Endothelial cell of umbilical vein (primary cell): ENCODE measurements around the gene TRPC4AP. TPM values are rescaled to one million over a fixed set of nuclear protein-coding genes. Genes with fewer than 3 reads are reported as not detected.

Source experiments
- BruUV-seq: library from RNA; stranded (reverse); fragments of 400-500 nt; replicated peaks from 2 replicates; lab custom pipeline; 2021; lab: Mats Ljungman, UMichigan
- CTCF ChIA-PET: fragments of 300-600, 350-600 bp; sonication (Branson Sonifier 250); formaldehyde crosslinking; loops from one replicate; lab custom pipeline; 2021; ENCODE audit warnings: antibody characterized with exemption, inconsistent platforms; lab: Charles Lee
- POLR2A ChIA-PET: fragments of 300-600, 350-600 bp; sonication (Branson Sonifier 250); formaldehyde crosslinking; loops from one replicate; lab custom pipeline; 2021; ENCODE audit warnings: antibody characterized with exemption, inconsistent platforms; lab: Charles Lee
- DNase-seq: peaks from one replicate; pipeline ENCODE4 v3.0.0-alpha.2; 2011; ENCODE audit warnings: low read depth, low spot score
- FAIRE-seq: peaks from 2 replicates; lab custom pipeline; 2011; peaks lifted over from hg19 to GRCh38; lab: Jason Lieb, UNC
- H2AFZ ChIP-seq: 2 replicates; pipeline ENCODE4 v1.6.0; 2012; ENCODE audit warnings: low read depth, low read length, control low read depth, inconsistent platforms
- H3K27ac ChIP-seq: 2 replicates; pipeline ENCODE4 v1.5.1; 2011; ENCODE audit warnings: low read depth, mild to moderate bottlenecking, control low read depth, low read length, moderate library complexity; ENCODE audit not compliant: insufficient read depth
- H3K27me3 ChIP-seq, 2 experiments: 2 replicates each; pipeline versions ENCODE4 v1.6.0 to v1.6.1; 2011; ENCODE audit warnings: low read length in 2 of 2, mixed read lengths in 1 of 2; ENCODE audit not compliant: control insufficient read depth in 2 of 2, insufficient read depth in 2 of 2
- H3K36me3 ChIP-seq, 2 experiments: 2 replicates in 1 of 2; 3 replicates in 1 of 2; pipeline ENCODE4 v1.5.1; 2011; ENCODE audit warnings: low read length in 2 of 2, mild to moderate bottlenecking in 1 of 2, moderate library complexity in 1 of 2; ENCODE audit not compliant: control insufficient read depth in 2 of 2, insufficient read depth in 2 of 2; ENCODE audit errors: extremely low read depth in 1 of 2
- H3K4me1 ChIP-seq: 3 replicates; pipeline ENCODE4 v1.5.1; 2011; ENCODE audit warnings: mild to moderate bottlenecking, low read length; ENCODE audit not compliant: control insufficient read depth, insufficient read depth; ENCODE audit errors: extremely low read depth
- H3K4me2 ChIP-seq: 2 replicates; pipeline ENCODE4 v1.6.1; 2011; ENCODE audit warnings: low read length, control low read depth, mixed read lengths; ENCODE audit not compliant: insufficient read depth
- H3K4me3 ChIP-seq, 3 experiments: fragments of 200-600 bp in 1 of 3; sonication (generic), shearing (Covaris generic) in 1 of 3; replicated peaks in 1 of 3; 2 replicates each; pipeline ENCODE4 v1.5.1; 2011 to 2016; ENCODE audit warnings: control low read depth in 3 of 3, low read length in 3 of 3, mild to moderate bottlenecking in 2 of 3, inconsistent platforms in 1 of 3, low read depth in 1 of 3, moderate library complexity in 1 of 3; ENCODE audit not compliant: insufficient read depth in 1 of 3
- H3K79me2 ChIP-seq: 2 replicates; pipeline ENCODE4 v1.6.0; 2012; ENCODE audit warnings: low read length, inconsistent platforms; ENCODE audit not compliant: control insufficient read depth, insufficient read depth
- H3K9ac ChIP-seq: replicated peaks from 2 replicates; pipeline ENCODE3; 2011; ENCODE audit warnings: low read length, control low read depth; ENCODE audit not compliant: insufficient read depth; ENCODE audit errors: extremely low read depth
- H3K9me1 ChIP-seq: replicated peaks from 3 replicates; pipeline ENCODE4 v1.6.0; 2011; ENCODE audit warnings: mild to moderate bottlenecking, low read length; ENCODE audit not compliant: control insufficient read depth, insufficient read depth; ENCODE audit errors: extremely low read depth
- H3K9me3 ChIP-seq: replicated peaks from 2 replicates; pipeline ENCODE4 v1.5.1; 2012; ENCODE audit warnings: low read length, inconsistent platforms; ENCODE audit not compliant: control insufficient read depth, insufficient read depth
- H4K20me1 ChIP-seq: replicated peaks from 2 replicates; pipeline ENCODE3; 2011; ENCODE audit warnings: mild to moderate bottlenecking, low read length; ENCODE audit not compliant: control insufficient read depth, insufficient read depth; ENCODE audit errors: extremely low read depth
- CTCF ChIP-seq, 2 donors: IDR thresholded peaks; 1 replicate in 1 of 2; 2 replicates in 1 of 2; pipeline ENCODE4 v1.5.1; 2011; ENCODE audit warnings: low read length in 2 of 2, mild to moderate bottlenecking in 2 of 2, moderate library complexity in 2 of 2, control low read depth in 1 of 2, inconsistent platforms in 1 of 2, low read depth in 1 of 2; ENCODE audit not compliant: insufficient read depth in 1 of 2; ENCODE audit errors: extremely low read depth in 1 of 2
- EZH2 ChIP-seq: IDR thresholded peaks from 2 replicates; pipeline ENCODE4 v1.6.1; 2012; ENCODE audit warnings: borderline replicate concordance, low read depth, mild to moderate bottlenecking, moderate library complexity, low read length, inconsistent platforms; ENCODE audit not compliant: severe bottlenecking
- FOS ChIP-seq: IDR thresholded peaks from 2 replicates; pipeline ENCODE4 v1.6.1; 2011; ENCODE audit warnings: mild to moderate bottlenecking, low read length, moderate library complexity, borderline replicate concordance; ENCODE audit not compliant: insufficient read depth
- GATA2 ChIP-seq: IDR thresholded peaks from 2 replicates; pipeline ENCODE4 v1.7.0; 2011; ENCODE audit warnings: low read depth, mild to moderate bottlenecking, moderate library complexity, mixed read lengths, low read length; ENCODE audit not compliant: insufficient read length, insufficient read depth
- JUN ChIP-seq: IDR thresholded peaks from 2 replicates; pipeline ENCODE4 v1.6.1; 2011; ENCODE audit warnings: borderline replicate concordance, low read depth; ENCODE audit not compliant: insufficient read length, insufficient read depth
- MAX ChIP-seq: IDR thresholded peaks from 2 replicates; pipeline ENCODE4 v1.6.1; 2011; ENCODE audit not compliant: insufficient read depth, insufficient read length
- MYC ChIP-seq: IDR thresholded peaks from one replicate; pipeline ENCODE4 v1.6.1; 2011; ENCODE audit warnings: mild to moderate bottlenecking, low read depth, low read length
- POLR2A ChIP-seq: IDR thresholded peaks from 2 replicates; pipeline ENCODE4 v1.6.1; 2012; ENCODE audit warnings: low read depth, mild to moderate bottlenecking, control low read depth, low read length
- POLR2AphosphoS5 ChIP-seq: IDR thresholded peaks from 2 replicates; pipeline ENCODE4 v1.6.1; 2012; ENCODE audit warnings: low read depth, mild to moderate bottlenecking, control low read depth, low read length, moderate library complexity; ENCODE audit not compliant: insufficient read depth
- dilution Hi-C: fragments of 300-500 bp; cut with MboI; formaldehyde crosslinking; loops from one replicate; pipeline ENCODE4 v1.15.0; 2019; ENCODE audit warnings: low sequenced_read_pairs; ENCODE audit not compliant: extremely low pct_ligation_motif_present
- intact Hi-C: fragments of 100-400 bp; cut with micrococcal nuclease; formaldehyde crosslinking; loops from one replicate; pipeline ENCODE4 v1.10.0; 2022
- polyA plus RNA-seq, 4 experiments: library from polyadenylated mRNA; depleted of rRNA in 3 of 4; stranded (reverse) in 3 of 4; unstranded in 1 of 4; fragments of >200 nt; gene quantifications; 2 replicates each; pipeline versions ENCODE4 v1.2.1 to v1.2.3, GENCODE V29; 2011 to 2012; ENCODE audit warnings: missing spikeins in 1 of 4
- total RNA-seq: library from RNA; stranded (reverse); gene quantifications from 2 replicates; pipeline ENCODE4 v1.2.3, GENCODE V29; 2021

The TRPC4AP gene
- total and polyA plus RNA-seq, 2 donors (not counting 3 experiments of a cell fraction or from before 2014, with no cell fraction given), result 89.0 to 103 TPM

- Histone ChIP-seq H3K4me1 (no peaks in the 10 kb centered on the region), H3K9ac (no peak overlapping the region), H3K9me1 (no peaks in the 10 kb centered on the region), H3K79me2 (peaks cover 12% of the 10 kb centered on the region), H3K36me3 (peaks cover 8 to 9% of the 10 kb centered on the region in 2 experiments), H4K20me1 (no peaks in the 10 kb centered on the region), H3K4me3 (no peak overlapping the region), H3K9me3 (no peaks in the 10 kb centered on the region), H3K27me3 (no peaks in the 10 kb centered on the region), H3K4me2 (no peak overlapping the region), H3K27ac (no peak overlapping the region), H2AFZ (no peak overlapping the region)
- POLR2A ChIA-PET, result no interaction called here
- no peak for DNase-seq
- no peak for FAIRE-seq
- dilution Hi-C loops, result no loop called here
- TF ChIP-seq EZH2 (no peak), JUN (no peak), GATA2 (no peak), MAX (no peak), MYC (no peak), CTCF (IDR thresholded peaks at IDR 0.05; ENCODE audit: extremely low read depth in 1 of 2, insufficient read depth in 1 of 2, low read depth in 1 of 2, low read length in 2 of 2) (no peak), POLR2A (no peak), FOS (no peak), POLR2AphosphoS5 (no peak)
- intact Hi-C loops, result no loop called here
- BruUV-seq, result no TSS peak
- CTCF ChIA-PET, result no interaction called here
Measured at GRCh38 chr20:35040646-35041045, 52.0 kb downstream of the TRPC4AP start.
